GM19455 (cell line): ENCODE measurements around the gene ZNF280B.
A peak's percentile ranks its signal among the peaks of the same experiment; 100 is the strongest.

Source experiments
- ATAC-seq: cut with Tn5 transposase; IDR thresholded peaks from one replicate; pipeline ENCODE4 v1.9.1; 2021; ENCODE audit not compliant: unreplicated experiment

The ZNF280B gene

GRCh38 chr22:22508274-22509176 is at the start of gene ZNF280B:
ZNF280B (minus strand) TSS chr22:22508742; CDS start chr22:22489398, 19,344 bp downstream.
- peak; percentile 93 for ATAC-seq

GRCh38 chr22:22556995-22557925 is 48.7 kb upstream of the ZNF280B start:
- ATAC-seq = no peak

GRCh38 chr22:22556578-22556977 is 48.0 kb upstream of the ZNF280B start:
- ATAC-seq = no peak

GRCh38 chr22:22555596-22555995 is 47.1 kb upstream of the ZNF280B start:
- no peak for ATAC-seq

- ATAC-seq = no peak
These were observed 46.2 kb upstream of the ZNF280B start for GRCh38 chr22:22554587-22555284.

- no peak for ATAC-seq
These were observed 45.4 kb upstream of the ZNF280B start for GRCh38 chr22:22553735-22554586.

- no peak for ATAC-seq
These were observed 44.6 kb upstream of the ZNF280B start for GRCh38 chr22:22553141-22553540.

- ATAC-seq = no peak
These were observed 44.1 kb upstream of the ZNF280B start for GRCh38 chr22:22552630-22553029.

GRCh38 chr22:22550789-22551434 is 42.4 kb upstream of the ZNF280B start:
- no peak for ATAC-seq

GRCh38 chr22:22548910-22549309 is 40.4 kb upstream of the ZNF280B start:
- no peak for ATAC-seq

- ATAC-seq = no peak
These were observed 39.8 kb upstream of the ZNF280B start for GRCh38 chr22:22548317-22548716.

- no peak for ATAC-seq
These were observed 39.3 kb upstream of the ZNF280B start for GRCh38 chr22:22547692-22548300.

GRCh38 chr22:22547226-22547625 is 38.7 kb upstream of the ZNF280B start:
- no peak for ATAC-seq

- no peak for ATAC-seq
These were observed 37.9 kb upstream of the ZNF280B start for GRCh38 chr22:22546490-22546889.

- ATAC-seq = no peak
These were observed 36.5 kb upstream of the ZNF280B start for GRCh38 chr22:22545084-22545483.

- ATAC-seq = no peak
These were observed 29.9 kb upstream of the ZNF280B start for GRCh38 chr22:22538226-22538989.

- ATAC-seq = no peak
These were observed 28.4 kb upstream of the ZNF280B start for GRCh38 chr22:22536916-22537315.

GRCh38 chr22:22536515-22536914 is 28.0 kb upstream of the ZNF280B start:
- ATAC-seq = no peak
